SK-N-SH (cell line): Measurements from ENCODE around the gene DIP2A.

Source experiments
- CHD2 ChIP-seq: fragments of 150-350 bp; IDR thresholded peaks from 2 replicates; pipeline ENCODE4 v1.6.1; 2018; ENCODE audit warnings: low read length; ENCODE audit not compliant: partially characterized antibody
- NRF1 ChIP-seq: IDR thresholded peaks from 2 replicates; pipeline ENCODE4 v1.6.1; 2012; ENCODE audit warnings: low read depth, mild to moderate bottlenecking, low read length
- RCOR1 ChIP-seq: fragments of 150-350 bp; IDR thresholded peaks from 2 replicates; pipeline ENCODE4 v1.6.1; 2017; ENCODE audit warnings: antibody characterized with exemption, low read length
- RFX5 ChIP-seq: IDR thresholded peaks from 2 replicates; pipeline ENCODE4 v1.6.1; 2012; ENCODE audit warnings: mild to moderate bottlenecking, improper control_type of control experiment, low read length
- RXRA ChIP-seq: IDR thresholded peaks from 2 replicates; pipeline ENCODE4 v1.4.0; 2012; ENCODE audit warnings: low read depth, mild to moderate bottlenecking, borderline replicate concordance
- TAF1 ChIP-seq: IDR thresholded peaks from 2 replicates; pipeline ENCODE4 v1.6.1; 2012; ENCODE audit warnings: low read depth, mild to moderate bottlenecking, low read length, moderate library complexity, borderline replicate concordance
- YY1 ChIP-seq: IDR thresholded peaks from 2 replicates; pipeline ENCODE4 v1.4.0; 2012; ENCODE audit warnings: low read depth, mild to moderate bottlenecking
- TF ChIP-seq, protein P1 (sequence below): IDR thresholded peaks from 2 replicates; pipeline ENCODE4 v1.6.1; 2012; ENCODE audit warnings: mild to moderate bottlenecking, low read depth, low read length, moderate library complexity
- TF ChIP-seq, protein P2 (sequence below): fragments of 200-600 bp; sonication (generic); IDR thresholded peaks from 2 replicates; pipeline ENCODE4 v1.6.1; 2017; ENCODE audit warnings: antibody characterized with exemption, mild to moderate bottlenecking, moderate library complexity
- TF ChIP-seq, protein P3 (sequence below): IDR thresholded peaks from 2 replicates; pipeline ENCODE4 v1.4.0; 2012; ENCODE audit warnings: low read depth

DNA sequence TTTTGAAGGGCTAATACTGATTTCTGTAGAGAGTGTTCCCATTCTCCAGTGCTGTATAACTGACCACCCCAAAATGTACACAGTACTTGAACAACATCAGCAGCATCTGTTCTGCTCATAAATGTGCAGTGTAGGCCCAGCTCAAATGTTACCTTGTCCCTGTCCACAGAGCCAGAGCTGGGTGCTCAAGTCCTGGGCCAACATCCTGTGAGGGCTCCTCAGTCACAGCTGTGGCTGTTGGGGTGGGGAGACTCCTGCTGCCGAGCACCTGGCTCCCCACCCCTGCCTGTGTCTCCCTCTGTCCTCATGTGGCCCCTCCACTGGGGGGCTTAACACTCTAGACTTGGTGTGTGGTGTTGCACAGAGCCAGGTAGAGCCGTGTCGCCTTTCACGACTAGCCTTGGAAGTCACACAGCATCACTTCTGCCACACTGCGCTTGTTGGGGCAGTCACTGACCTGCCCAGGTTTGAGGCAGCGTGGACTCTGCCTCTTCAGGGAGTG is 30.5 kb downstream of the DIP2A start:
- TF ChIP-seq, protein P1, sequence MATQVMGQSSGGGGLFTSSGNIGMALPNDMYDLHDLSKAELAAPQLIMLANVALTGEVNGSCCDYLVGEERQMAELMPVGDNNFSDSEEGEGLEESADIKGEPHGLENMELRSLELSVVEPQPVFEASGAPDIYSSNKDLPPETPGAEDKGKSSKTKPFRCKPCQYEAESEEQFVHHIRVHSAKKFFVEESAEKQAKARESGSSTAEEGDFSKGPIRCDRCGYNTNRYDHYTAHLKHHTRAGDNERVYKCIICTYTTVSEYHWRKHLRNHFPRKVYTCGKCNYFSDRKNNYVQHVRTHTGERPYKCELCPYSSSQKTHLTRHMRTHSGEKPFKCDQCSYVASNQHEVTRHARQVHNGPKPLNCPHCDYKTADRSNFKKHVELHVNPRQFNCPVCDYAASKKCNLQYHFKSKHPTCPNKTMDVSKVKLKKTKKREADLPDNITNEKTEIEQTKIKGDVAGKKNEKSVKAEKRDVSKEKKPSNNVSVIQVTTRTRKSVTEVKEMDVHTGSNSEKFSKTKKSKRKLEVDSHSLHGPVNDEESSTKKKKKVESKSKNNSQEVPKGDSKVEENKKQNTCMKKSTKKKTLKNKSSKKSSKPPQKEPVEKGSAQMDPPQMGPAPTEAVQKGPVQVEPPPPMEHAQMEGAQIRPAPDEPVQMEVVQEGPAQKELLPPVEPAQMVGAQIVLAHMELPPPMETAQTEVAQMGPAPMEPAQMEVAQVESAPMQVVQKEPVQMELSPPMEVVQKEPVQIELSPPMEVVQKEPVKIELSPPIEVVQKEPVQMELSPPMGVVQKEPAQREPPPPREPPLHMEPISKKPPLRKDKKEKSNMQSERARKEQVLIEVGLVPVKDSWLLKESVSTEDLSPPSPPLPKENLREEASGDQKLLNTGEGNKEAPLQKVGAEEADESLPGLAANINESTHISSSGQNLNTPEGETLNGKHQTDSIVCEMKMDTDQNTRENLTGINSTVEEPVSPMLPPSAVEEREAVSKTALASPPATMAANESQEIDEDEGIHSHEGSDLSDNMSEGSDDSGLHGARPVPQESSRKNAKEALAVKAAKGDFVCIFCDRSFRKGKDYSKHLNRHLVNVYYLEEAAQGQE = no peak
- TF ChIP-seq TAF1 (no peak), RCOR1 (no peak), RXRA (no peak), NRF1 (no peak), CHD2 (no peak), RFX5 (no peak), YY1 (no peak)
- TF ChIP-seq, protein P2, sequence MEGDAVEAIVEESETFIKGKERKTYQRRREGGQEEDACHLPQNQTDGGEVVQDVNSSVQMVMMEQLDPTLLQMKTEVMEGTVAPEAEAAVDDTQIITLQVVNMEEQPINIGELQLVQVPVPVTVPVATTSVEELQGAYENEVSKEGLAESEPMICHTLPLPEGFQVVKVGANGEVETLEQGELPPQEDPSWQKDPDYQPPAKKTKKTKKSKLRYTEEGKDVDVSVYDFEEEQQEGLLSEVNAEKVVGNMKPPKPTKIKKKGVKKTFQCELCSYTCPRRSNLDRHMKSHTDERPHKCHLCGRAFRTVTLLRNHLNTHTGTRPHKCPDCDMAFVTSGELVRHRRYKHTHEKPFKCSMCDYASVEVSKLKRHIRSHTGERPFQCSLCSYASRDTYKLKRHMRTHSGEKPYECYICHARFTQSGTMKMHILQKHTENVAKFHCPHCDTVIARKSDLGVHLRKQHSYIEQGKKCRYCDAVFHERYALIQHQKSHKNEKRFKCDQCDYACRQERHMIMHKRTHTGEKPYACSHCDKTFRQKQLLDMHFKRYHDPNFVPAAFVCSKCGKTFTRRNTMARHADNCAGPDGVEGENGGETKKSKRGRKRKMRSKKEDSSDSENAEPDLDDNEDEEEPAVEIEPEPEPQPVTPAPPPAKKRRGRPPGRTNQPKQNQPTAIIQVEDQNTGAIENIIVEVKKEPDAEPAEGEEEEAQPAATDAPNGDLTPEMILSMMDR = no peak
- TF ChIP-seq, protein P3, sequence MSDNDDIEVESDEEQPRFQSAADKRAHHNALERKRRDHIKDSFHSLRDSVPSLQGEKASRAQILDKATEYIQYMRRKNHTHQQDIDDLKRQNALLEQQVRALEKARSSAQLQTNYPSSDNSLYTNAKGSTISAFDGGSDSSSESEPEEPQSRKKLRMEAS = no peak
